ENCODE measurements around the gene PTN. TPM values are rescaled to one million over a fixed set of nuclear protein-coding genes. Genes with fewer than 3 reads are reported as not detected.

PTN gene
- 52.2 TPM for polyA plus RNA-seq (ENCODE audit: insufficient read length)

DNA sequence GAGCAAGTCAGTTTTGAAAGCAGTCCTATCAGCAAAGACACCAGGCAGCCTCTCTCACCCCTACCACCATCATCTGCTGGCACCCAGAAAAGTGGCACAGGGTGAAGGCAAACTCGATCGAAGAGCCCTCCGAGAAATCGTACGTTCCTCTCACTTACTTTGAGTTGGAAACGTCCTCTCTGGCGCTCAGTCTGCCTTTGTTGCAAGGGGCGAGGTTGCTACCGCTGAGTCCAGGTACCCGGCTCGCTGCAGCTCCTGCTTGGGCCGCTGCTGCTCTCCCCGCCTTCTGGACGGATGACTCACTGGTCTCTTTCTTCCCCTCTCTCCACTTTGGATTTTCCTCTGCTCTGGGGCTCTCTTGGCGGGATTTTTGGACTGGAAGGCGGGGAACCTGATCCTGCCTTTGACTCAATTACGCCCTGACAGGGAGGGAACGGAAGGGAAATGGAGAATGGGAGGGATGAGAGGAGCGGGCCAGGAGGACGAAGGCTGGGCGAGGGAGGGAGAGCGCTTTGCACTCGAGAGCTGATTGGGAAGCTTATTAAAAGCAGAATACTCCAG is at the start of gene PTN:
TSS of gene PTN (minus strand) at position 453 of the 561 bp plus-strand sequence. CDS start 88,760 bp downstream, outside the sequence.
- peak; percentile 85 for DNase-seq

- no peak for DNase-seq
These were observed 46.5 kb upstream of the PTN start for GRCh38 chr7:137390076-137390475.

DNA sequence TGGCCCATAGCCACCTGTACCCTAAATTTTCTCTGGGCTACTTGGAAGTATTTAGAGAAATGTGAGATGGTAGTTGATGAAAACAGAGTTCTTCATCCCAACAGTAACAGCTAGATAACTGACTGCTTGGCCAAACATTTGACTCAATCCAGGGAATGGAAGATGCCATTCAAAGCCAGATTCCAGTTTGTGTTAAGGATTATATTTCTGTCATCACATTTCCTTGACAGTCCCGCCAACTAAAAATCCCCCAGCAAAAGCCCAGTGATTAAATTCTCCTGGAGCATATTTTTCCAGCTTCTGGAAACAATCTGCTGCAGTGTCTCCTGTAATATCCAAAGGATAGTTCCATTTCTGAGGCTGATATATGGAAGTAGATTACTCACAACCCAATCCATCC is 45.4 kb upstream of the PTN start:
- DNase-seq: peak; percentile 55

- no peak for DNase-seq
These were observed 43.4 kb upstream of the PTN start for GRCh38 chr7:137386966-137387365.

- no peak for DNase-seq
These were observed 37.5 kb upstream of the PTN start for GRCh38 chr7:137381045-137381444.

DNA sequence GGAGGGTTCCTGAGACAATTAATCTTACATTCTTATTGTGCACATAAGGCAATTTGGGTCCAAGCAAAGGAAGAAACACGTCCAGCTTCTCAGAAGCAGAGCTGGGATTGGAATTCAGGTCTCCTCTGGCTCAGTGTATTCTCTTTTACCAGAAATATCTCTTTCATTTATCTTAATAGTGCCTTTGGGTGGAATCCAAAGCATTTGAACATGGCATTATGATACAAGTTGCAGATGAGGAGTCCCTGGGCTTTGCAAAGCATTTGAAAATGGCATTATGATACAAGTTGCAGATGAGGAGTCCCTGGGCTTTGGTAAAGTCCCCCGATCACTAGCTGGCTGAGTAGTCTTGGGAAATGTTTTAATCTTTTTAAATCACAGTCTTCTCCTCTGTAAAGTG is 30.0 kb upstream of the PTN start:
- no peak for DNase-seq

GRCh38 chr7:137371616-137372015 is 28.1 kb upstream of the PTN start:
- DNase-seq: peak; percentile 72

DNA sequence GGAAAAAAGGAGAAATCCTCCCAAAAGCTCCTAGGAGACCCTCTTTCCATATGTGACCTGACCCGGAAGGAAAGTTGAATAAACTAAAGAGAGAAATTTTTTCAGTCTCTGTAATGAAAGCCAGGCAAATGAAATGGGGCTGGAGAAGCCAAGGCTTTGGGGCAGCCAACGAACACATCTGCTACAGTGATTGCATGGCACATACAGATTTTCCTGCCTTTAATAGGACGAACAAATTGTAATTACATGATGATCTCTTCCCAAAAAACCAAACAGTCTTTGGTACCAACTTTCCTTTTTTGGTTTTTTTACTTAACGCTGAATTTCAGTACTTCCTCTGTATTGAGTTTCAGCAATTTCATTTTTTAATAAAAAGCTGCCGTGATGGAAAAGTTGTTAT is 23.5 kb upstream of the PTN start:
- DNase-seq: peak; percentile 58

GRCh38 chr7:137363683-137364082 is 20.1 kb upstream of the PTN start:
- DNase-seq: no peak

DNA sequence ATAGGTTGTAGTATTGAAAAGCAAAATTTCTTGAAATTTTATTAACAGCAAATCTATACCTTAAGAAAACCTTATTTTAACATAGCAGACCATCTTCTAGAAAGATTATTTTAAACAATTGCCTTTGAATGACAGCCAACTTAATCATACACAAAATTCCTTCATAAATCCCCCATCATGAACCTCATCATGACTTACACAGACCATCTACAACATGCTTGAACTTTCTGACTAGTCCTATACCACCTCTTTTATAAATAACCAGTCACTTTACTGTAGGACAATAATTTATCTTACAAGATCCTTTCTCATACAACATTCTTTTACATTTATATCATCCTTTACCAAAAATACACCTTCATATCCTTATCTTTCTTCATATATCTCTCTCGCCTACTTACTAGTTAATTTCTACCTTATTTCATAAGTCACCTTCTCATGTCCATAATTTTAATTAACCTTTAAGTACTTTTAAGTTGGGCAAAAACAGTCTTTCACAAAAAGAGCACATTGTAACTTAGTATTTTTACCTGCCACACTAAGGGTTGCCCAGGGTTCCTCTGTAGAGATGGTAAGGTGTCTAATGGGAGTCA is 16.6 kb upstream of the PTN start:
- DNase-seq: no peak

DNA sequence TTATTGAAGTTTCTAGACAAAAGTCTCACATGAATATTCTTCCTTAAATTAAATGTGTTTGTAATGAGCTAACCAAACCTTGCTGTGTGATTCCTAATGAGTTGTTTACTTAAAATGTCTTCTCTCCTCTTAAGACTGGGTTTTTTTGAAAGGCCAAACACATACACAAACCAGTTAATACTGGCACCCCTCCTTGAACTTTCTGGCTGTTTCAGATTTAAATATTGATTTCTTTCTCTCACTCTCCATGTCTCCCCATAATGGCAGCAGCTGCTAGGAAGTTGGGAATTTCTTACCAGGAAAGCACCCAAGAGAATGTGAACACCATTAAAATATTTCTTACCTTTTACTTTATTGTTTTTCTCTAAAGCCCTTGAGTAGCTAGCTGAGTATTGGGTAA is 11.4 kb upstream of the PTN start:
- DNase-seq: no peak

DNA sequence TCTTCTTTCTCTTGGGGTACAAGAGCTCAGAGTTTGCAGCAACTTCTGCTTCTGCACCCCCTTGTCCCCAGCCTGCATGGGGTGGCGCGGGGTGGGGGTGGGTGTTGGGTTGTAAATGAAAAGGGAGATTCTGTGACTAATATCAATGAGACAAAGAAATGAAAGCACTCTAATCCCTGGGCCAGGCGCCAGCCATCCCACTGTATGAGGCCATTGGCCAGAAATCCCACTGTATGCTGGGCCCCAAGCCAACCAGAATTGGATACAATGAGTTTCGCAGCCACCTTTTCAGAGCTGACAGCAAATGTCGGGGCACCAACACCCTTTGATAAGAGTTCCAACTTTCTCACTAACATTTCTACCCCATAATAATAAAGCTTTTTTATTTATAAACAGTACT is 10.9 kb upstream of the PTN start:
- peak; percentile 68 for DNase-seq

DNA sequence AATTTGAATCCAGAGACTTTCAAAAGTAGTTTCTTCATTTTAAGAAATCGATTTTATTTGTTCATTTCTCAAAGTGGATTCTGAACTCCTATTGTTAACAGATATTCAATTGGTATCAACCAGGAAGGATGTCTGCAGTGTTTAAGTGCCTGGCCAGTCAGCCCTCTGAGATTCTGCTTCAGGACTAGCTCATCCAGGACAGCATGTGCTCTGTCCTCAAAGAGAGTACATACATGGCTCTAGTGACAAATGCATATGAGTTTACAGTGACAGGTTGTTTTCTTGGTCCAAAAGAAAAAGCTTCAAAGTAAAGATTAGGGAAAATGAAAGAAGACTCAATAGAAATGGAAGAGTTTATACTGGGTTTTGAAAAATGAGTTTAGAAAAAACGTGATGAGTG is 8.4 kb upstream of the PTN start:
- no peak for DNase-seq

GRCh38 chr7:137345799-137346449 is 2.4 kb upstream of the PTN start:
- no peak for DNase-seq

GRCh38 chr7:137342828-137343261 is 688 bp downstream of the PTN start:
- DNase-seq: no peak

DNA sequence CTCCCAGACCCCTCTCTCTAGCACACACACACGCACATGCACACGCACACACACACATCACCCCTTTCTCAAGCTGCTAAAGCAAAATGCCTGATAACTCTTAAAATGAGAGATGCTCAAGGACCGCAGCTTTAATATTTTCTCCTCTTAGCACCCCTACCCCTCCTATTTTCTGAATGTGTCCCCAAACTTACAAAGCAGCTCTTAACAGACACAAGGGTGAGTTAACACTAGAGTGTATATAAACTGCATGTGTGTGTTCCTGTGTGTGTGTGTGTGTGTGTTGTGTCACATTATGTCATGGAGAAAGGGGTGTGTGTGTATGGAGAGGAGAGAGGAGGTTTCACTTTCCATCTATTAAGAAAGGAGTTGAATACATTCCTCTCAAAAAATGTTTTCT is 1.3 kb downstream of the PTN start:
- no peak for DNase-seq

- DNase-seq: no peak
These were observed 5.6 kb downstream of the PTN start for GRCh38 chr7:137337902-137338301.

- DNase-seq: no peak
These were observed 7.7 kb downstream of the PTN start for GRCh38 chr7:137335814-137336213.

- DNase-seq: no peak
These were observed 12.2 kb downstream of the PTN start for GRCh38 chr7:137331378-137331777.

DNA sequence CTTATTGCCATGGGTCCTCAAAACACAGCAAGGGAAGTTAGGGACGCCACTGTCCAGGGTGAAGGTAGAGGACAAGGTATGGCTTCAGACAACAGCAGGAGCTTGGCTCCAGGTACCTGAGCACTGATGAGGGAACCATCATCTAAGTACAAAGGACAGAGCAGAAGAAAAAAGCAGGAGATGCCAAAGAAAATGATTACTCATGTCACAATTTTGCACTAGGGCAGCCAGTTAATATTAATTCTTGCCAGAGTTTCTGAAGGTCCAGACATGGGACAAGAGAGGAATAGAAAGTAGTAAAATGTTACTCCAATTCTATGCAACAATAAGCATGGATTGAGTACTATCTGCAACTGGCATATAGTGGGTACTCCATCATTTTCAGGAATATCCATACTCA is 14.1 kb downstream of the PTN start:
- no peak for DNase-seq

GRCh38 chr7:137328373-137329120 is 15.0 kb downstream of the PTN start:
- no peak for DNase-seq

GRCh38 chr7:137325927-137326326 is 17.6 kb downstream of the PTN start:
- no peak for DNase-seq
